ENCODE measurements around the gene ZMYM2.

Gene ZMYM2

GRCh38 chr13:20044086-20044485 is 85.6 kb downstream of the ZMYM2 start:
- DNase-seq (ENCODE audit: low read depth in 2 of 2), result no peak

GRCh38 chr13:20045950-20046548 is 87.5 kb downstream of the ZMYM2 start:
- DNase-seq (ENCODE audit: low read depth in 2 of 2), result no peak

- no peak for DNase-seq (ENCODE audit: low read depth in 2 of 2)
These were observed 91.3 kb downstream of the ZMYM2 start for GRCh38 chr13:20049558-20050473.

GRCh38 chr13:20051366-20051765 is 92.8 kb downstream of the ZMYM2 start:
- no peak for DNase-seq (ENCODE audit: low read depth in 2 of 2)

GRCh38 chr13:20053016-20053415 is 94.5 kb downstream of the ZMYM2 start:
- no peak for DNase-seq (ENCODE audit: low read depth in 2 of 2)

DNA sequence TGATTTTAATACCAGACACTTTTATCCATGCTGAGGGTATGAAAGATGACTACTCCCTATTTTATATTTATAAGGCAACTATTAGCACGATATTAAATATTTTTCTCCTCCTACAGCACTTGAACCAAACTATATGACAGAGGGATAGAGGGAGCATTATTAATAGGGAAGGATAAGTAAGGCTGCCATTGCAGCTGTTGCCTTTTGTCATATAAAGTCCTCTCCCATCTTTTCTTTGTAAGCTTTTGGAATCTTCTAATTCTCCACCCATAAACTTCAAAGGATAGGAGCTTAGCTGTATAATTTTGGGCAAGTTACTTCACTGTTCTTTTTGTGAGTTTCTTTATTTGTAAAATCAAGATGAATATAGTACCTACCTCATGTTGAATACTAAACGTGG is 95.4 kb downstream of the ZMYM2 start:
- no peak for DNase-seq (ENCODE audit: low read depth in 2 of 2)

GRCh38 chr13:20054586-20054985 is 96.1 kb downstream of the ZMYM2 start:
- DNase-seq (ENCODE audit: low read depth in 2 of 2), result no peak

- DNase-seq (ENCODE audit: low read depth in 2 of 2), result no peak
These were observed 98.7 kb downstream of the ZMYM2 start for GRCh38 chr13:20057214-20057613.

DNA sequence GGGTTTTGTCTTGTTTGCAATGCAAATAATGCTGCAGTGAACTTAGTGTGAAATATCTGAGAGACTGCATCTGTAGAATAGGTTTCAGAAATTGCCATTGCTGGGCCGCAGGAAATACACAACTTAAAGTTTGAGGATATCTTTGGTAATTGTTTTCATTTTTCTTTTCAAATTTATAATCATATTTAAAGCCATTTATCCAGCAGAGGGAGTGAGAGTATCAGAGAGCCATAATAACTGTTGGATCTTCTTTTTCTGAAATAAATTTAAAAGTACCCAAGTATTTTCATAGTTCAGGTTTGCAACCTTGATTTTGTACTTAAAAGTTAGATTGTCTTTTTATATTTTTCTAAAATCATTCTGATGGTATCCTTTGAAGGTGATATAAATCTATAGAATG is 99.4 kb downstream of the ZMYM2 start:
- no peak for DNase-seq (ENCODE audit: low read depth in 2 of 2)

DNA sequence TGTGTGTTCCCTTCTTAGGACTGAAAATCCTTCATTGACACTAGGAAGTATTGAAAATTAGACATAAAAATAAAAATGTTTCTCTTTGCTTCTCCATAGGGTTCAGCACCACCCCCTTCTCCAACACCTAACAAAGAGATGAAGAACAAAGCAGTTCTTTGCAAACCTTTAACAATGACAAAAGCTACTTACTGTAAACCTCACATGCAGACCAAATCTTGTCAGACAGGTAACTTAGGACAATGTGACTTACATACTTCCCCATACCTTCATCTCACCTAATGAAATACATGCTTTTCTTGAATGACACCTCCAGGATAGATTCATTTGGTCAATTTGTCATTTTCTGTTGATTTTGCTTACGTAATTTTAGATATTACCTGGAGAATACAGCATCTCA is 99.9 kb downstream of the ZMYM2 start:
- DNase-seq (ENCODE audit: low read depth in 2 of 2), result no peak

DNA sequence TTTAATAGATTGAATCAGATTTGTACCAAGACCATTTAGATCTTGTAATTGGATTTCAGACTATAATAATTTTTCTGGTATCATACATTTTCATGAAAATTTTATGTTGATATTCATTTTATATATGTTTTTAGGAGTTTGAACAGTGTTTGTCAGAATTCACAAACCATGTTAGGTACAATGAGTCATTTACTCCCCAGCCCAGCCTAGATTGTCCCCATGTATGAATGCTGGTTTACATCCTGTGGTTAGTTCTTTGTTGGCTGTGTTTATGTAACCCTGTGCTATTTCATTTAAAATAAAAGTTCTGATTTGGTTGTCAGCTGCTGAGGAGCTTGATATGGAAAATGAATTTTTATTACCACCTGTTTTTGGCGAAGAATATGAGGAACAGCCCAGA is 105.6 kb downstream of the ZMYM2 start:
- DNase-seq (ENCODE audit: low read depth in 2 of 2), result no peak

- DNase-seq (ENCODE audit: low read depth in 2 of 2), result no peak
These were observed 107.0 kb downstream of the ZMYM2 start for GRCh38 chr13:20065516-20065915.

GRCh38 chr13:20069956-20070355 is 111.4 kb downstream of the ZMYM2 start:
- no peak for DNase-seq (ENCODE audit: low read depth in 2 of 2)

DNA sequence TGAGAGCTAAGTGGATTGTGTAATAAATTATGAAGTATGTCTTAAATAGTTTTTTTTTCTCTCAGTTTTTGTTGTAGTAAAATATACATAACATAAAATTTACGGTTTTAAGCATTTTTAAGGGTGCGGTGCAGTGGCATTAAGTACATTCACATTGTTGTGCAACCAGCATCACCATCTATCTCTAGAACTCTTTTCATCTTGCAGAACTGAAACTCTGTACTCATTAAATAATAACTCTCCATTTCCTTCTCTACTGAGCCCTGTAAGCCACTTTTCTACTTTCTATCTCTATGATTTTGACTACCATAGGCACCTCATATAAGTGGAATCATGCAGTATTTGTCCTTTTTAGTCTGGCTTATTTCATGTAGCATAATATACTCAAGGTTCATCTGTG is 115.2 kb downstream of the ZMYM2 start:
- no peak for DNase-seq (ENCODE audit: low read depth in 2 of 2)

DNA sequence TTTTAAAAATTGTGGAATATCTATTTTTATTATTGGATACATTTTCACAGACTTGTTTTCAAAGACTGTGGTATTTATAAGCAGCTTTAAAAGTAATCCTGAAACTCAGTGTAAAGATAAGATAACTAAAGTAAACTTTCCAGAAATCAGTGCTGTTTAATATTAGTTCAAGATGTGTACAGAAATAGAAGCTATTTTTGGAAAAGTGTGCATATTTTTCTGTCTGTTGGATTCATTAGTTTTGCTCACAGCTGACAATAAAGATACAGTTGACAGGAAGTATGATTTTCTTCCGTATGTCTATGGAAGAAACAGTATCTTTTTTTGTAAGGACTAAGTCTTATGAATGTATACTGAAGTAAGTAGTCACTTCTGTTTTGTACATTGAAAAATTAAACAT is 116.4 kb downstream of the ZMYM2 start:
- DNase-seq (ENCODE audit: low read depth in 2 of 2), result no peak

DNA sequence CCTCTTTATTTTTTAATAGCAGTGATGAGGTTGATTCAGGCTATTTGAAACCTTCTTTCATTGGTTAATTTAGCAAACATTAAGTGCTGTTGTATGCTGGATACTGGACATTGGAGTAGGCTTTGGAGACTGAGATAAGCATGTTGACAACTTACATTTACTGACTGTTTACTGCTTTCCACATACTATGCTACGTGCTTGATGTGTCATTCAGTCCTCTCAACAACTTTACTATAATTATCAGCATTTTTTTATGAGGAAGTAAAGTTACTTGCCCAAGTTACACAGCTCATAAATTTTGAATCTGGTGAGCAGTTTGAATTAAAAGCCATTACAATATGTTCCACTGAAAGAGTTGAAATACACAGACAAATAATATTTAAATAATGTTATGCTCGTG is 118.6 kb downstream of the ZMYM2 start:
- no peak for DNase-seq (ENCODE audit: low read depth in 2 of 2)

DNA sequence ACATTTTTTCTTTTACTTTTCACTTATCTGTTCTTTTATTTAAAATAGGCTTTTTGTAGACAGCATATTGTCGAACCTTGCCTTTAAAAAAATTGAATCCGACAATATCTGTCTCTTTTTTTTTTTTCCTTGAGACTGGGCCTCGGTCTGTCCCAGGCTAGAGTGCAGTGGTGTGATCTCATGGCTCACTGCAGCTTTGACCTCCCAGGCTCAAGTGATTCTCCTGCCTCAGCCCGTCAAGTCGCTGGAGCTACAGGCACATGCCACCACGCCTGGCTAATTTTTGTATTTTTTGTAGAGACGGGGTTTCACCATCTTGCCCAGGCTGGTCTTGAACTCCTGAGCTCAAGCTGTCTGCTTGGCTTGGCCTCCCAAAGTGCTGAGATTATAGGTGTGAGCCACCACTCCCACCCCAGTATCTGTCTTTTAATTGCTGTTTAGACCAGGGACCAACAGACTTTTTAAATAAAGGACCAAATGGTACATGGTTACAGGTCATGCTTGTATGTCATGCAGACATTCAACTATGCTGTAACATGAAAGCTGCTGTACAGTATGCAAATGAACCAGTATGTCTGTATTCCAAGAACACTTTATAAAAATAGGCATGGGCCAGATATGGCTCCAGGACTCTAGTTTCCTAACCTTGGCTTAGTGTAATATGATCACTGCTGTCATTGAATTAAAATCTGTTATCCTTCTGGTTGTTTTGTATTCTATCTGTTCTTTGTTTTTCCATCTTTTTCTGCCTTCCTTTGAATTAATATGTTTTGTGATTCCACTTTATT is 122.0 kb downstream of the ZMYM2 start:
- no peak for DNase-seq (ENCODE audit: low read depth in 2 of 2)

GRCh38 chr13:20090349-20090748 is 131.8 kb downstream of the ZMYM2 start:
- no peak for DNase-seq (ENCODE audit: low read depth in 2 of 2)

- no peak for DNase-seq (ENCODE audit: low read depth in 2 of 2)
These were observed 135.4 kb downstream of the ZMYM2 start for GRCh38 chr13:20093951-20094350.

DNA sequence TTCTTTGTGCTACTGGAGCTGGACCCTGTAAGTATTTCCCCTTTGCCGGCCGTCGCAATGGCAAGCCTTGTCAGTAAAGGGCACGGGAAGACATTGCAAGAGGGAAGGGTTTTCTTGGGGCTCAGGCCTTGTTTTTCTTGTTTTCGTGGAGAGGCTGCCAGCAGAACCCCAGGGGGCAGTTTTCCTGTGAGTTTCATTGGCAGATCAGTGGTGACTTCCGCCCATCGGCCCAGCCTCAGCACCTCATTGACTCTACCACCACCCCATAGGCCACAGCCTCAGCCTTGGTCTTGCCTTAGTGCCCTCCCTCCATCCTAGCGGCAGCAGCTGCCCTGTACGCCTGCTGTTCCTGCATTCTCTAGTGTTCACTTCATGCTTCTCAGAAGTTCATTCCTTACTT is 140.8 kb downstream of the ZMYM2 start:
- no peak for DNase-seq (ENCODE audit: low read depth in 2 of 2)

GRCh38 chr13:20101467-20102316 is 143.2 kb downstream of the ZMYM2 start:
- no peak for DNase-seq (ENCODE audit: low read depth in 2 of 2)

Data from stimulated activated CD8-positive, alpha-beta memory T cell treated with anti-CD3 and anti-CD28 coated beads, Interleukin-7, amount 100 ng/mL, for 1 hour (primary cell).